ENCODE measurements around the gene HOXA1.

The HOXA1 gene

DNA sequence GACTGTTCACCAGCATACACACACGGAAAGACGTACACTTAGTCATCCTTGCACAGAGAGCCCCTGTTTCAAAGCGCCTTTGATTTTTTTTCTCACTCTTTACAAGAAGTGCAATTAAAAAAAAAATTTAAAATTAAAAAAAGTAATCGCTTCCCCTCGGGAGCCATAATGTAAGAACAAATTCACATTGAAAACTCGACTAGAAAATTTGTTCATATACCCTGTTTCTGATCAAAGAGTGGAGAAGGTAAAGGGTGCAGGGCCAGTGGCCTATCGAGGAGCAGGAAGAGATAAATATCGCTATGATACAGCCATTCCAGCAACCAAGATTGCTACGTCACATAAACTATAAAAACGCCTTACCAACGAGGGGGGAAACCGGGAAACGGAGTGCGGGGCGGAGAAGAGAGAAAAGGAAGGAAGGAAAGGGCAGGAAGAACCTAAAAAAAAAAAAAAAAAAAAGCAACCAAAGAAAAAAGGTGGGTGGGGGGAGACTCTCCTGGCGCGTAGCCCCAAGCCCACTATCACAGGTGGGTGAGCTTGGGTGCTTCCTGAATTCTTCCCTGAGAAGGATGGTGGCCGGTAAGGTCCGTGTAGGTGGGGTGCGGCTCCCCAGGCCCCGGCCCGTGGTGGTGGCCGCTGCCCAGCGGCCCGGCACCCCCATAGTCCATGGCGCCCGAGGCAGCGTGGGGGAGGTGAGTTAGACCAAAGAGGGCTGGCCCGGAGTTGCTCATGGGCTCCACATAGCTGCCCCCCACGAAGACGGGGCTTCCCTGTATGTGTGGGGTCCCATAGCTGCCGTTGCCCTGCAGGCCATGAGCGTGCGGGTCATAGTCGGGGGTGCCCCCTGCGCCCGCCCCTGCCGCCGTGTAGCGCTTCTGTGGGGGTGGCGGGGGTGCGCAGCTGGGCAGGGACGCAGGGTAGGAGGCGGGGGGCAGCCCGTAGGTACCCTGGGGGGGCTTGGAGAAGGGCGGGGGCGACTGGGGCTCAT lies 11.9 kb upstream of the HOXA1 start:
- H3K4me2 ChIP-seq (ENCODE audit: insufficient read depth, low read length) = no peak overlapping the region
- no peak overlapping the region for H3K4me3 ChIP-seq (ENCODE audit: low read depth in 1 of 2, low read length in 2 of 2)
- no peak overlapping the region for H3K9ac ChIP-seq (ENCODE audit: low read depth, low read length)
- no peaks in the 10 kb centered on the region for H3K9me3 ChIP-seq (ENCODE audit: insufficient read depth, low read length, severe bottlenecking)
- no peak overlapping the region for H3K27ac ChIP-seq (ENCODE audit: low read length)
- no peaks in the 10 kb centered on the region for H3K4me1 ChIP-seq (ENCODE audit: insufficient read depth, low read length)
- no peak overlapping the region for H2AFZ ChIP-seq (ENCODE audit: low read depth, low read length)
- DNase-seq = no peak
- no peaks in the 10 kb centered on the region for H3K27me3 ChIP-seq (ENCODE audit: insufficient read depth, low read length, poor library complexity)
- H3K36me3 ChIP-seq (ENCODE audit: insufficient read depth, low read length) = no peaks in the 10 kb centered on the region
- H3K79me2 ChIP-seq (ENCODE audit: insufficient read depth, low read length) = no peaks in the 10 kb centered on the region
- ATAC-seq (ENCODE audit: insufficient read depth, low read depth) = no peak
- no peak for TF ChIP-seq EZH2 (IDR thresholded peaks at IDR 0.05; ENCODE audit: borderline replicate concordance, low read depth, low read length, severe bottlenecking)
- TF ChIP-seq, protein P1, sequence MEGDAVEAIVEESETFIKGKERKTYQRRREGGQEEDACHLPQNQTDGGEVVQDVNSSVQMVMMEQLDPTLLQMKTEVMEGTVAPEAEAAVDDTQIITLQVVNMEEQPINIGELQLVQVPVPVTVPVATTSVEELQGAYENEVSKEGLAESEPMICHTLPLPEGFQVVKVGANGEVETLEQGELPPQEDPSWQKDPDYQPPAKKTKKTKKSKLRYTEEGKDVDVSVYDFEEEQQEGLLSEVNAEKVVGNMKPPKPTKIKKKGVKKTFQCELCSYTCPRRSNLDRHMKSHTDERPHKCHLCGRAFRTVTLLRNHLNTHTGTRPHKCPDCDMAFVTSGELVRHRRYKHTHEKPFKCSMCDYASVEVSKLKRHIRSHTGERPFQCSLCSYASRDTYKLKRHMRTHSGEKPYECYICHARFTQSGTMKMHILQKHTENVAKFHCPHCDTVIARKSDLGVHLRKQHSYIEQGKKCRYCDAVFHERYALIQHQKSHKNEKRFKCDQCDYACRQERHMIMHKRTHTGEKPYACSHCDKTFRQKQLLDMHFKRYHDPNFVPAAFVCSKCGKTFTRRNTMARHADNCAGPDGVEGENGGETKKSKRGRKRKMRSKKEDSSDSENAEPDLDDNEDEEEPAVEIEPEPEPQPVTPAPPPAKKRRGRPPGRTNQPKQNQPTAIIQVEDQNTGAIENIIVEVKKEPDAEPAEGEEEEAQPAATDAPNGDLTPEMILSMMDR (IDR thresholded peaks at IDR 0.05; ENCODE audit: borderline replicate concordance, extremely low read depth, low read length, poor library complexity, severe bottlenecking) = no peak
- no peaks in the 10 kb centered on the region for H4K20me1 ChIP-seq (ENCODE audit: insufficient read depth, low read length)

DNA sequence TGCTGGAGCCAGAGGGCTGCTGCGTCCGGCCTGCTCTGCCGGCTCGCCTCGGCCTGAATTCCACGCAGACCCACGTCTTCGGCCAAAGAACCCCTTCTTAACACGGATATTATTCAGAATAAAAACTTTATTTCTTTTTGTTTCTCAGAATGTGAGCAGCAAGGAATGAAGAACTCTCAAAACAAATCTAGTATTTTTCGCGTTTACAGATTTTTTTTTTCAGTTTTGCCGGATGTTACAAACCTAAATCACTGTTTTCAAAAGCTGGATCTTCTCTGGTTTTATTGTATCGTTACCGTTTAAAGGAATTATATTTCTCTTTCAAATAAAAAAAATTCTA lies 11.1 kb upstream of the HOXA1 start:
- no peak for ATAC-seq (ENCODE audit: insufficient read depth, low read depth)
- TF ChIP-seq, protein P1 (IDR thresholded peaks at IDR 0.05; ENCODE audit: borderline replicate concordance, extremely low read depth, low read length, poor library complexity, severe bottlenecking) = no peak
- no peak for TF ChIP-seq EZH2 (IDR thresholded peaks at IDR 0.05; ENCODE audit: borderline replicate concordance, low read depth, low read length, severe bottlenecking)
- Histone ChIP-seq H3K9me3 (ENCODE audit: insufficient read depth, low read length, severe bottlenecking) (no peaks in the 10 kb centered on the region), H3K36me3 (ENCODE audit: insufficient read depth, low read length) (no peaks in the 10 kb centered on the region), H3K9ac (ENCODE audit: low read depth, low read length) (no peak overlapping the region), H2AFZ (ENCODE audit: low read depth, low read length) (no peak overlapping the region), H4K20me1 (ENCODE audit: insufficient read depth, low read length) (no peaks in the 10 kb centered on the region), H3K27ac (ENCODE audit: low read length) (no peak overlapping the region), H3K4me3 (ENCODE audit: low read depth in 1 of 2, low read length in 2 of 2) (no peak overlapping the region), H3K4me2 (ENCODE audit: insufficient read depth, low read length) (no peak overlapping the region), H3K27me3 (ENCODE audit: insufficient read depth, low read length, poor library complexity) (no peaks in the 10 kb centered on the region), H3K79me2 (ENCODE audit: insufficient read depth, low read length) (no peaks in the 10 kb centered on the region), H3K4me1 (ENCODE audit: insufficient read depth, low read length) (no peaks in the 10 kb centered on the region)
- DNase-seq = no peak

DNA sequence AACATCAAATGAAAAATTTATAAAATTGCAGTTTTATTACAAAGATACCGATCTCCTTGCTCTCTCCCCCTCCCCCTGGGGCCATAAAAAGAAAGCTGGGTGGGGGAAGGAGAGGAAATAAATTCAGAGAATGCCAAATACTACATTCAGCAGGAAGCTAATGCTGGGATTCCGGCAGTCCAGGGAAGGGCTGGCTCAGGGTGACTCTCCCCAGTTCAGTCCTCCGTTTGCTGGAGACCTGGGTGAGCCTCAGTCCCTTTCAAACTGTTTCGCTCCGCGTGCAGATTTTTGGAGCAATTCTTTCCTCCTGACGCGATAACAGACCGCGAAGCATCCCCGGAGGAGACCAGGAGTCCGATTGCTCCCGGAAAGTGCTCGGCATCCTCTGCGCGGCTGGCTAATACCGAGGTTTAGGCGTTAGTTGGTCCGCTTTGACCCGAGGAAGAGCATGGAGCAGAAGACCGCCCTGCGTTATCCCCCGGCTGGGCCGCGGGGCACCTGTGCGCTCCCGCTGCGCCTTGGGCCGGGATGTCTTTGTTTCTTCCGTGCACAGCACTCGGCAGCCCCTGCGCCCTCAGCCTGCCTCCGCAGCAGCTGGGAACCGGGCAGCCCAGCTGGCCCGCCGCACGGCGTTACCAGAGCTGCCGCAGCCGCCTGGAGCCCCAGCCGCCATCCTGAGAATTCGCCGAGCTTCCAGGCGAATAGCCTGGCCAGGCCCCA lies 10.5 kb upstream of the HOXA1 start:
- no peak overlapping the region for H3K4me2 ChIP-seq (ENCODE audit: insufficient read depth, low read length)
- H3K79me2 ChIP-seq (ENCODE audit: insufficient read depth, low read length) = no peaks in the 10 kb centered on the region
- no peak overlapping the region for H3K9ac ChIP-seq (ENCODE audit: low read depth, low read length)
- H3K27ac ChIP-seq (ENCODE audit: low read length) = no peak overlapping the region
- H3K4me3 ChIP-seq (ENCODE audit: low read depth in 1 of 2, low read length in 2 of 2) = no peak overlapping the region
- no peak for DNase-seq
- TF ChIP-seq, protein P1 (IDR thresholded peaks at IDR 0.05; ENCODE audit: borderline replicate concordance, extremely low read depth, low read length, poor library complexity, severe bottlenecking) = no peak
- no peak for TF ChIP-seq EZH2 (IDR thresholded peaks at IDR 0.05; ENCODE audit: borderline replicate concordance, low read depth, low read length, severe bottlenecking)
- ATAC-seq (ENCODE audit: insufficient read depth, low read depth) = no peak
- no peaks in the 10 kb centered on the region for H3K4me1 ChIP-seq (ENCODE audit: insufficient read depth, low read length)
- no peaks in the 10 kb centered on the region for H3K9me3 ChIP-seq (ENCODE audit: insufficient read depth, low read length, severe bottlenecking)
- no peaks in the 10 kb centered on the region for H3K36me3 ChIP-seq (ENCODE audit: insufficient read depth, low read length)
- H4K20me1 ChIP-seq (ENCODE audit: insufficient read depth, low read length) = no peaks in the 10 kb centered on the region
- H3K27me3 ChIP-seq (ENCODE audit: insufficient read depth, low read length, poor library complexity) = no peaks in the 10 kb centered on the region
- no peak overlapping the region for H2AFZ ChIP-seq (ENCODE audit: low read depth, low read length)

Data from DND-41 (cell line).